ENCODE data around the gene TFEB.

- TF ChIP-seq TCF12 (IDR thresholded peaks at IDR 0.05; ENCODE audit: low read depth) (no peak), CREB1 (IDR thresholded peaks at IDR 0.05; ENCODE audit: low read depth) (no peak), TAF1 (IDR thresholded peaks at IDR 0.05; ENCODE audit: low read depth) (no peak), EP300 (IDR thresholded peaks at IDR 0.05; ENCODE audit: borderline replicate concordance) (no peak), FOXM1 (IDR thresholded peaks at IDR 0.05; ENCODE audit: borderline replicate concordance, low read depth) (no peak), CEBPB (IDR thresholded peaks at IDR 0.05) (no peak), RAD21 (IDR thresholded peaks at IDR 0.05; ENCODE audit: low read depth) (no peak), YY1 (IDR thresholded peaks at IDR 0.05; ENCODE audit: low read depth) (no peak), USF1 (IDR thresholded peaks at IDR 0.05) (no peak), NFIC (IDR thresholded peaks at IDR 0.05) (no peak), TEAD4 (IDR thresholded peaks at IDR 0.05) (no peak), EGR1 (IDR thresholded peaks at IDR 0.05) (no peak)
- TF ChIP-seq, protein P1, sequence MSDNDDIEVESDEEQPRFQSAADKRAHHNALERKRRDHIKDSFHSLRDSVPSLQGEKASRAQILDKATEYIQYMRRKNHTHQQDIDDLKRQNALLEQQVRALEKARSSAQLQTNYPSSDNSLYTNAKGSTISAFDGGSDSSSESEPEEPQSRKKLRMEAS (IDR thresholded peaks at IDR 0.05) = no peak
- TF ChIP-seq, protein P2, sequence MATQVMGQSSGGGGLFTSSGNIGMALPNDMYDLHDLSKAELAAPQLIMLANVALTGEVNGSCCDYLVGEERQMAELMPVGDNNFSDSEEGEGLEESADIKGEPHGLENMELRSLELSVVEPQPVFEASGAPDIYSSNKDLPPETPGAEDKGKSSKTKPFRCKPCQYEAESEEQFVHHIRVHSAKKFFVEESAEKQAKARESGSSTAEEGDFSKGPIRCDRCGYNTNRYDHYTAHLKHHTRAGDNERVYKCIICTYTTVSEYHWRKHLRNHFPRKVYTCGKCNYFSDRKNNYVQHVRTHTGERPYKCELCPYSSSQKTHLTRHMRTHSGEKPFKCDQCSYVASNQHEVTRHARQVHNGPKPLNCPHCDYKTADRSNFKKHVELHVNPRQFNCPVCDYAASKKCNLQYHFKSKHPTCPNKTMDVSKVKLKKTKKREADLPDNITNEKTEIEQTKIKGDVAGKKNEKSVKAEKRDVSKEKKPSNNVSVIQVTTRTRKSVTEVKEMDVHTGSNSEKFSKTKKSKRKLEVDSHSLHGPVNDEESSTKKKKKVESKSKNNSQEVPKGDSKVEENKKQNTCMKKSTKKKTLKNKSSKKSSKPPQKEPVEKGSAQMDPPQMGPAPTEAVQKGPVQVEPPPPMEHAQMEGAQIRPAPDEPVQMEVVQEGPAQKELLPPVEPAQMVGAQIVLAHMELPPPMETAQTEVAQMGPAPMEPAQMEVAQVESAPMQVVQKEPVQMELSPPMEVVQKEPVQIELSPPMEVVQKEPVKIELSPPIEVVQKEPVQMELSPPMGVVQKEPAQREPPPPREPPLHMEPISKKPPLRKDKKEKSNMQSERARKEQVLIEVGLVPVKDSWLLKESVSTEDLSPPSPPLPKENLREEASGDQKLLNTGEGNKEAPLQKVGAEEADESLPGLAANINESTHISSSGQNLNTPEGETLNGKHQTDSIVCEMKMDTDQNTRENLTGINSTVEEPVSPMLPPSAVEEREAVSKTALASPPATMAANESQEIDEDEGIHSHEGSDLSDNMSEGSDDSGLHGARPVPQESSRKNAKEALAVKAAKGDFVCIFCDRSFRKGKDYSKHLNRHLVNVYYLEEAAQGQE (IDR thresholded peaks at IDR 0.05; ENCODE audit: low read depth) = no peak
These were observed 60.1 kb downstream of the TFEB start for GRCh38 chr6:41675176-41675775.

All from Ishikawa (cell line).